HepG2 (cell line): Measurements from ENCODE around the gene ANAPC5. TPM values are rescaled to one million over a fixed set of nuclear protein-coding genes. Genes with fewer than 3 reads are reported as not detected.

Experiments
- CBFB ChIP-seq: sonication (generic); formaldehyde crosslinking; IDR thresholded peaks from 2 replicates; pipeline ENCODE4 v1.4.0; 2020; ENCODE audit warnings: missing genetic modification reagents
- HMG20B ChIP-seq: conservative IDR thresholded peaks from 2 replicates; pipeline ENCODE4 v1.6.1; 2016; ENCODE audit warnings: missing genetic modification reagents, missing compliant biosample characterization
- KDM5B ChIP-seq: sonication (generic); formaldehyde crosslinking; IDR thresholded peaks from 2 replicates; pipeline ENCODE4 v1.4.0; 2020; ENCODE audit warnings: missing genetic modification reagents, mild to moderate bottlenecking, borderline replicate concordance
- NCOA1 ChIP-seq: sonication (generic); formaldehyde crosslinking; IDR thresholded peaks from 2 replicates; pipeline ENCODE4 v1.9.0; 2021; ENCODE audit warnings: missing genetic modification reagents
- NFKB2 ChIP-seq: sonication (generic); formaldehyde crosslinking; IDR thresholded peaks from 2 replicates; pipeline ENCODE4 v1.4.0; 2020; ENCODE audit warnings: missing genetic modification reagents, borderline replicate concordance
- NFYC ChIP-seq: IDR thresholded peaks from 2 replicates; pipeline ENCODE4 v1.6.1; 2016; ENCODE audit warnings: missing genetic modification reagents, missing compliant biosample characterization
- TSC22D2 ChIP-seq: sonication (generic); formaldehyde crosslinking; IDR thresholded peaks from 2 replicates; pipeline ENCODE4 v1.5.1; 2020; ENCODE audit warnings: missing genetic modification reagents, mild to moderate bottlenecking, borderline replicate concordance
- XRCC5 ChIP-seq: fragments of 200-400 bp; formaldehyde crosslinking; optimal IDR thresholded peaks from 2 replicates; pipeline ENCODE3; 2017; ENCODE audit warnings: mild to moderate bottlenecking, low read length
- ZFP90 ChIP-seq: sonication (generic); formaldehyde crosslinking; IDR thresholded peaks from 2 replicates; pipeline ENCODE4 v1.8.0; 2022; ENCODE audit warnings: missing genetic modification reagents, mild to moderate bottlenecking, inconsistent platforms, borderline replicate concordance
- ZNF225 ChIP-seq: sonication (generic); formaldehyde crosslinking; IDR thresholded peaks from 2 replicates; pipeline ENCODE4 v1.4.0; 2020; ENCODE audit warnings: mild to moderate bottlenecking, missing genetic modification reagents
- ZNF329 ChIP-seq: sonication (generic); formaldehyde crosslinking; IDR thresholded peaks from 2 replicates; pipeline ENCODE4 v1.9.0; 2021; ENCODE audit warnings: low read depth, mild to moderate bottlenecking, missing genetic modification reagents
- ZNF468 ChIP-seq: sonication (generic); formaldehyde crosslinking; IDR thresholded peaks from 2 replicates; pipeline ENCODE4 v1.8.0; 2022; ENCODE audit warnings: mild to moderate bottlenecking, moderate library complexity, missing genetic modification reagents
- ZNF605 ChIP-seq: sonication (generic); formaldehyde crosslinking; IDR thresholded peaks from 2 replicates; pipeline ENCODE4 v1.8.0; 2022; ENCODE audit warnings: mild to moderate bottlenecking, missing genetic modification reagents
- ZNF713 ChIP-seq: sonication (generic); formaldehyde crosslinking; IDR thresholded peaks from 2 replicates; pipeline ENCODE4 v1.4.0; 2020; ENCODE audit warnings: mild to moderate bottlenecking, missing genetic modification reagents
- ZNF772 ChIP-seq: sonication (generic); formaldehyde crosslinking; IDR thresholded peaks from 2 replicates; pipeline ENCODE4 v1.5.0; 2020; ENCODE audit warnings: mild to moderate bottlenecking, missing genetic modification reagents
- ZNF773 ChIP-seq: sonication (generic); formaldehyde crosslinking; IDR thresholded peaks from 2 replicates; pipeline ENCODE4 v1.4.0; 2020; ENCODE audit warnings: missing genetic modification reagents, borderline replicate concordance
- ZNF879 ChIP-seq: sonication (generic); formaldehyde crosslinking; IDR thresholded peaks from 2 replicates; pipeline ENCODE4 v1.8.1; 2023; ENCODE audit warnings: missing genetic modification reagents
- ZSCAN20 ChIP-seq: sonication (generic); formaldehyde crosslinking; IDR thresholded peaks from 2 replicates; pipeline ENCODE4 v1.4.0; 2020; ENCODE audit warnings: missing genetic modification reagents, mild to moderate bottlenecking, borderline replicate concordance
- polyA plus RNA-seq, 8 experiments: library from polyadenylated mRNA; depleted of rRNA in 3 of 8; stranded (reverse) in 7 of 8; unstranded in 1 of 8; fragments of >200 nt; fragmentation: Illumina TruSeq in 4 of 8; extraction: Trizol in 4 of 8; gene quantifications; 2 replicates each; pipeline versions ENCODE4 v1.2.1 to v1.2.3, GENCODE V29; 2011 to 2016; ENCODE audit warnings: low read depth in 4 of 8, missing spikeins in 1 of 8, mixed read lengths in 1 of 8; ENCODE audit not compliant: insufficient read depth in 1 of 8
- total RNA-seq, 5 experiments: library from RNA; depleted of rRNA; stranded (reverse); fragments of >200 nt; fragmentation: Illumina TruSeq; extraction: Trizol; gene quantifications; 2 replicates each; pipeline ENCODE4 v1.2.3, GENCODE V29; 2016; ENCODE audit warnings: low read depth in 1 of 5
- TF ChIP-seq, protein P1 (sequence below): sonication (generic); formaldehyde crosslinking; IDR thresholded peaks from 2 replicates; pipeline ENCODE4 v1.4.0; 2020; ENCODE audit warnings: missing genetic modification reagents
- TF ChIP-seq, protein P2 (sequence below): sonication (generic); formaldehyde crosslinking; IDR thresholded peaks from 2 replicates; pipeline ENCODE4 v1.5.0; 2020; ENCODE audit warnings: missing genetic modification reagents, mild to moderate bottlenecking, borderline replicate concordance
- TF ChIP-seq, protein P3 (sequence below): sonication (generic); formaldehyde crosslinking; IDR thresholded peaks from 2 replicates; pipeline ENCODE4 v1.5.1; 2020; ENCODE audit warnings: mild to moderate bottlenecking, missing genetic modification reagents, moderate library complexity

ANAPC5 gene
- total and polyA plus RNA-seq, 2 of the 13 experiments (the other 11 are each of a cell fraction or from before 2014, with no cell fraction given): 146 to 161 TPM

DNA sequence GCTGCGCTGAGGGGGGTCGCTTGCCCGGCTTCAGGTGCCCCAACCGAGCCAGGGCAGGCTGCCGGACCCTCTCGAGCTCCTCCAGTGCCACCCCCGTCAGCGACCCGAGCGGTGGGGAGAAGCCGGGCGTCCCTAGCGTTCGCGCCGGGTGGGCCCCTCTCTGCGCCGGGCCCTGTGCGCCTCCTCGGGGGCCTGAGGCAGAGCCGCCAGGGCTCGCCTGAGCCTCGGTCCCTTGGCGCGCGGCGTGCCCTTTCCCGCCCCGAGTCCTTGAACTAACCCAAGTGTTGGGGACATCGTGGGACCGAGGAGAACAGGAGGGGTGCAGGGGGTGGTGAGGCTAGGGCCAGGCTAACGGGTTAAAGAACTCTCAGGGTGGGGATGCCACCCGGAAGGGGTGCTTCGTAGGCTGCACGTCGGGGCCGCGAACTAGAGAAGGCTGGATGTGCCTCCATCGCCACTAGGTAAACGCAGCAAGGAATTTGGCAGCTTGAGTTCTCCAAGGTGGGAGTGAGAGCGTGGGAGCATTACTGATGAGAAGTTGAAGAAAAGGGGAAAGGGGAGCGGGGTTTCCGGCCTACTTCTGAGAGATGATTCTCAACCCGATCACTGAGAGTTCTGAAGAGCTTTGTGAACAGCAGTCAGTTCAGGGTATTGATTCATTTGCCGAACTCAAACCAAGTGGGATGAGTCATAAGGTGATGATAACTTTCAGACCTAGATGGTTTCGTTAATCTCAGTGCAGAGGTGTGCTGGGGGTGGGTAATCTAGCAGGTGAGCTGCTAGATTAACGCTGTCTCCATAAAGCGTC is 48.3 kb upstream of the ANAPC5 start (continued):
- TF ChIP-seq ZSCAN20 (CRISPR knock-in tag) (0 out of 2 replicates have a peak, but pooled peaks have one; percentile 2), ZNF773 (CRISPR knock-in tag) (0 out of 2 replicates have a peak, but pooled peaks have one; percentile 86), KDM5B (CRISPR knock-in tag) (peak; percentile 60; the same call in 1 of the 2 replicates), ZNF713 (CRISPR knock-in tag) (0 out of 2 replicates have a peak, but pooled peaks have one; percentile 58), ZNF879 (CRISPR knock-in tag) (0 out of 2 replicates have a peak, but pooled peaks have one; percentile 31), TSC22D2 (no peak), NFKB2 (CRISPR knock-in tag) (peak; percentile 64; the same call in 1 of the 2 replicates), ZNF329 (CRISPR knock-in tag) (no peak), ZNF468 (CRISPR knock-in tag) (no peak), CBFB (no peak), NFYC (CRISPR knock-in tag) (0 out of 2 replicates have a peak, but pooled peaks have one; percentile 10), NCOA1 (CRISPR knock-in tag) (0 out of 2 replicates have a peak, but pooled peaks have one; percentile 8), ZNF772 (CRISPR knock-in tag) (peak; percentile 62; the same call in 1 of the 2 replicates), ZNF225 (CRISPR knock-in tag) (0 out of 2 replicates have a peak, but pooled peaks have one; percentile 50), HMG20B (CRISPR knock-in tag) (0 out of 2 replicates have a peak, but pooled peaks have one; percentile 43), ZFP90 (CRISPR knock-in tag) (no peak), XRCC5 (no peak), ZNF605 (CRISPR knock-in tag) (no peak; the same call in 1 of the 2 replicates)
- TF ChIP-seq, protein P1, sequence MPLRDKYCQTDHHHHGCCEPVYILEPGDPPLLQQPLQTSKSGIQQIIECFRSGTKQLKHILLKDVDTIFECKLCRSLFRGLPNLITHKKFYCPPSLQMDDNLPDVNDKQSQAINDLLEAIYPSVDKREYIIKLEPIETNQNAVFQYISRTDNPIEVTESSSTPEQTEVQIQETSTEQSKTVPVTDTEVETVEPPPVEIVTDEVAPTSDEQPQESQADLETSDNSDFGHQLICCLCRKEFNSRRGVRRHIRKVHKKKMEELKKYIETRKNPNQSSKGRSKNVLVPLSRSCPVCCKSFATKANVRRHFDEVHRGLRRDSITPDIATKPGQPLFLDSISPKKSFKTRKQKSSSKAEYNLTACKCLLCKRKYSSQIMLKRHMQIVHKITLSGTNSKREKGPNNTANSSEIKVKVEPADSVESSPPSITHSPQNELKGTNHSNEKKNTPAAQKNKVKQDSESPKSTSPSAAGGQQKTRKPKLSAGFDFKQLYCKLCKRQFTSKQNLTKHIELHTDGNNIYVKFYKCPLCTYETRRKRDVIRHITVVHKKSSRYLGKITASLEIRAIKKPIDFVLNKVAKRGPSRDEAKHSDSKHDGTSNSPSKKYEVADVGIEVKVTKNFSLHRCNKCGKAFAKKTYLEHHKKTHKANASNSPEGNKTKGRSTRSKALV (CRISPR knock-in tag): peak; percentile 25; the same call in 1 of the 2 replicates
- TF ChIP-seq, protein P2, sequence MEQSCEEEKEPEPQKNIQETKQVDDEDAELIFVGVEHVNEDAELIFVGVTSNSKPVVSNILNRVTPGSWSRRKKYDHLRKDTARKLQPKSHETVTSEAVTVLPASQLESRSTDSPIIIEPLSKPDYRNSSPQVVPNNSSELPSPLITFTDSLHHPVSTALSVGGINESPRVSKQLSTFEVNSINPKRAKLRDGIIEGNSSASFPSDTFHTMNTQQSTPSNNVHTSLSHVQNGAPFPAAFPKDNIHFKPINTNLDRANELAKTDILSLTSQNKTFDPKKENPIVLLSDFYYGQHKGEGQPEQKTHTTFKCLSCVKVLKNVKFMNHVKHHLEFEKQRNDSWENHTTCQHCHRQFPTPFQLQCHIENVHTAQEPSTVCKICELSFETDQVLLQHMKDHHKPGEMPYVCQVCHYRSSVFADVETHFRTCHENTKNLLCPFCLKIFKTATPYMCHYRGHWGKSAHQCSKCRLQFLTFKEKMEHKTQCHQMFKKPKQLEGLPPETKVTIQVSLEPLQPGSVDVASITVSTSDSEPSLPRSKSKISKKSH (CRISPR knock-in tag): 0 out of 2 replicates have a peak, but pooled peaks have one; percentile 11
- TF ChIP-seq, protein P3, sequence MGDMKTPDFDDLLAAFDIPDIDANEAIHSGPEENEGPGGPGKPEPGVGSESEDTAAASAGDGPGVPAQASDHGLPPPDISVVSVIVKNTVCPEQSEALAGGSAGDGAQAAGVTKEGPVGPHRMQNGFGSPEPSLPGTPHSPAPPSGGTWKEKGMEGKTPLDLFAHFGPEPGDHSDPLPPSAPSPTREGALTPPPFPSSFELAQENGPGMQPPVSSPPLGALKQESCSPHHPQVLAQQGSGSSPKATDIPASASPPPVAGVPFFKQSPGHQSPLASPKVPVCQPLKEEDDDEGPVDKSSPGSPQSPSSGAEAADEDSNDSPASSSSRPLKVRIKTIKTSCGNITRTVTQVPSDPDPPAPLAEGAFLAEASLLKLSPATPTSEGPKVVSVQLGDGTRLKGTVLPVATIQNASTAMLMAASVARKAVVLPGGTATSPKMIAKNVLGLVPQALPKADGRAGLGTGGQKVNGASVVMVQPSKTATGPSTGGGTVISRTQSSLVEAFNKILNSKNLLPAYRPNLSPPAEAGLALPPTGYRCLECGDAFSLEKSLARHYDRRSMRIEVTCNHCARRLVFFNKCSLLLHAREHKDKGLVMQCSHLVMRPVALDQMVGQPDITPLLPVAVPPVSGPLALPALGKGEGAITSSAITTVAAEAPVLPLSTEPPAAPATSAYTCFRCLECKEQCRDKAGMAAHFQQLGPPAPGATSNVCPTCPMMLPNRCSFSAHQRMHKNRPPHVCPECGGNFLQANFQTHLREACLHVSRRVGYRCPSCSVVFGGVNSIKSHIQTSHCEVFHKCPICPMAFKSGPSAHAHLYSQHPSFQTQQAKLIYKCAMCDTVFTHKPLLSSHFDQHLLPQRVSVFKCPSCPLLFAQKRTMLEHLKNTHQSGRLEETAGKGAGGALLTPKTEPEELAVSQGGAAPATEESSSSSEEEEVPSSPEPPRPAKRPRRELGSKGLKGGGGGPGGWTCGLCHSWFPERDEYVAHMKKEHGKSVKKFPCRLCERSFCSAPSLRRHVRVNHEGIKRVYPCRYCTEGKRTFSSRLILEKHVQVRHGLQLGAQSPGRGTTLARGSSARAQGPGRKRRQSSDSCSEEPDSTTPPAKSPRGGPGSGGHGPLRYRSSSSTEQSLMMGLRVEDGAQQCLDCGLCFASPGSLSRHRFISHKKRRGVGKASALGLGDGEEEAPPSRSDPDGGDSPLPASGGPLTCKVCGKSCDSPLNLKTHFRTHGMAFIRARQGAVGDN (CRISPR knock-in tag): peak; percentile 77
